ENCODE measurements around the gene STK32A. TPM values are rescaled to one million over a fixed set of nuclear protein-coding genes. Genes with fewer than 3 reads are reported as not detected.
A peak's percentile ranks its signal among the peaks of the same experiment; 100 is the strongest.

Gene STK32A
- total RNA-seq, 1 experiment from 2014 or later, result 0.16 TPM

GRCh38 chr5:147431586-147431985 is 196.8 kb downstream of the STK32A start:
- ChIA-PET CTCF (interaction anchor here (0.7 to 2.1 kb wide), 4 partner anchors 31 to 243 kb away, joined by 3 to 9 read pairs (median 4); no protein-coding TSS in a partner anchor), POLR2A (interaction anchor here (0.5 to 1.1 kb wide), 2 partner anchors 18 to 147 kb away, joined by 4 to 13 read pairs; no protein-coding TSS in a partner anchor)
- TF ChIP-seq CTCF (IDR thresholded peaks at IDR 0.05; ENCODE audit: insufficient read depth in 1 of 2, low read depth in 1 of 2, low read length in 1 of 2, severe bottlenecking in 1 of 2, unreplicated experiment in 1 of 2), result no peak
- intact Hi-C loops (cut with micrococcal nuclease; ENCODE audit: unreplicated experiment), result loop anchor here (5.0 to 10.0 kb wide), 3 partner anchors 39 to 403 kb away; partner anchors contain the start of gene SPINK1
- H3K4me3 ChIP-seq (ENCODE audit: low read depth, low read length), result no peak overlapping the region
- Mint-ChIP-seq H3K9me3 (ENCODE audit: unreplicated experiment) (no peaks in the 10 kb centered on the region), H3K4me3 (ENCODE audit: unreplicated experiment) (peak overlapping the region; percentile 57), H3K4me1 (ENCODE audit: low read depth, unreplicated experiment) (peaks cover 55% of the 10 kb centered on the region), H3K27me3 (ENCODE audit: insufficient read depth, unreplicated experiment) (no peaks in the 10 kb centered on the region), H3K27ac (ENCODE audit: unreplicated experiment) (peak overlapping the region; percentile 48), H3K36me3 (ENCODE audit: insufficient read depth, unreplicated experiment) (peaks cover 28% of the 10 kb centered on the region)
- BruUV-seq (replicated peaks), result no TSS peak
- H3K36me3 ChIP-seq (ENCODE audit: control insufficient read depth, insufficient read depth, low read length), result no peaks in the 10 kb centered on the region; the same call in 1 of the 2 replicates
- H3K27me3 ChIP-seq (replicated peaks; ENCODE audit: control insufficient read depth, insufficient read depth, low read length), result no peaks in the 10 kb centered on the region
- H3K9me3 ChIP-seq, result no peaks in the 10 kb centered on the region
- peaks cover 56% of the 10 kb centered on the region for H3K4me1 ChIP-seq
- peak; percentile 18 to 57 for DNase-seq

GRCh38 chr5:147432323-147432722 is 197.5 kb downstream of the STK32A start:
- CTCF ChIA-PET, result interaction anchor here (0.7 to 2.1 kb wide), 6 partner anchors 16 to 243 kb away, joined by 3 to 10 read pairs (median 4); no protein-coding TSS in a partner anchor
- POLR2A ChIA-PET, result interaction anchor here (0.5 to 1.1 kb wide), 4 partner anchors 14 to 146 kb away, joined by 3 to 13 read pairs (median 4); no protein-coding TSS in a partner anchor
- BruUV-seq (replicated peaks), result no TSS peak
- H3K27me3 Mint-ChIP-seq (ENCODE audit: insufficient read depth, unreplicated experiment), result no peaks in the 10 kb centered on the region
- peaks cover 23% of the 10 kb centered on the region for H3K36me3 Mint-ChIP-seq (ENCODE audit: insufficient read depth, unreplicated experiment)
- TF ChIP-seq CTCF (IDR thresholded peaks at IDR 0.05; ENCODE audit: insufficient read depth in 1 of 2, low read depth in 1 of 2, low read length in 1 of 2, severe bottlenecking in 1 of 2, unreplicated experiment in 1 of 2), result no peak
- intact Hi-C loops (cut with micrococcal nuclease; ENCODE audit: unreplicated experiment), result loop anchor here (1.0 to 10.0 kb wide), 7 partner anchors 16 to 402 kb away; partner anchors contain the start of gene SPINK1
- peaks cover 54% of the 10 kb centered on the region for H3K4me1 Mint-ChIP-seq (ENCODE audit: low read depth, unreplicated experiment)
- Histone ChIP-seq H3K27me3 (replicated peaks; ENCODE audit: control insufficient read depth, insufficient read depth, low read length) (no peaks in the 10 kb centered on the region), H3K4me3 (ENCODE audit: low read depth, low read length) (no peak overlapping the region), H3K9me3 (no peaks in the 10 kb centered on the region), H3K36me3 (ENCODE audit: control insufficient read depth, insufficient read depth, low read length) (no peaks in the 10 kb centered on the region; the same call in 1 of the 2 replicates), H3K4me1 (peaks cover 56% of the 10 kb centered on the region)
- no peaks in the 10 kb centered on the region for H3K9me3 Mint-ChIP-seq (ENCODE audit: unreplicated experiment)
- peak; percentile 88 to 94 for DNase-seq
- H3K27ac Mint-ChIP-seq (ENCODE audit: unreplicated experiment), result peak overlapping the region; percentile 48
- peak overlapping the region; percentile 57 for H3K4me3 Mint-ChIP-seq (ENCODE audit: unreplicated experiment)

GRCh38 chr5:147434049-147434448 is 199.2 kb downstream of the STK32A start:
- Histone ChIP-seq H3K27me3 (replicated peaks; ENCODE audit: control insufficient read depth, insufficient read depth, low read length) (no peaks in the 10 kb centered on the region), H3K36me3 (ENCODE audit: control insufficient read depth, insufficient read depth, low read length) (no peaks in the 10 kb centered on the region; the same call in 1 of the 2 replicates), H3K4me3 (ENCODE audit: low read depth, low read length) (no peak overlapping the region), H3K4me1 (peaks cover 60% of the 10 kb centered on the region), H3K9me3 (no peaks in the 10 kb centered on the region)
- Mint-ChIP-seq H3K4me3 (ENCODE audit: unreplicated experiment) (no peak overlapping the region), H3K36me3 (ENCODE audit: insufficient read depth, unreplicated experiment) (peaks cover 23% of the 10 kb centered on the region), H3K4me1 (ENCODE audit: low read depth, unreplicated experiment) (peaks cover 67% of the 10 kb centered on the region), H3K27ac (ENCODE audit: unreplicated experiment) (peak overlapping the region; percentile 48), H3K27me3 (ENCODE audit: insufficient read depth, unreplicated experiment) (no peaks in the 10 kb centered on the region), H3K9me3 (ENCODE audit: unreplicated experiment) (no peaks in the 10 kb centered on the region)
- TF ChIP-seq CTCF (IDR thresholded peaks at IDR 0.05; ENCODE audit: insufficient read depth in 1 of 2, low read depth in 1 of 2, low read length in 1 of 2, severe bottlenecking in 1 of 2, unreplicated experiment in 1 of 2), result no peak
- ChIA-PET CTCF (interaction anchor here (0.7 to 1.4 kb wide), 3 partner anchors 14 to 144 kb away, joined by 3 to 5 read pairs (median 4); no protein-coding TSS in a partner anchor), POLR2A (interaction anchor here (1.0 kb wide), 1 partner anchor 11 kb away, joined by 3 read pairs; no protein-coding TSS in a partner anchor)
- intact Hi-C loops (cut with micrococcal nuclease; ENCODE audit: unreplicated experiment), result loop anchor here (5.0 to 10.0 kb wide), 3 partner anchors 42 to 401 kb away; partner anchors contain the start of gene SPINK1
- no peak for DNase-seq
- BruUV-seq (replicated peaks), result no TSS peak

All from Caco-2 (cell line).